RWPE2 (cell line): Measurements from ENCODE around the gene TOPBP1.
"Not testable (repeated sequence)": the region's sequence is repeated elsewhere in the genome, so short reads cannot be mapped to it uniquely, and the experiment has no call there.

Experiments
- ATAC-seq: fragments of 200-7000 bp; cut with Tn5 transposase; 3 replicates; pipeline ENCODE4 v1.9.1; 2021; ENCODE audit warnings: low read depth
- DNase-seq: peaks from one replicate; pipeline ENCODE4 v3.0.0-alpha.2; 2020; ENCODE audit warnings: low spot score
- H3K27ac ChIP-seq: fragments of 450-650 bp; 2 replicates; pipeline ENCODE4 v1.5.1; 2017; ENCODE audit warnings: mild to moderate bottlenecking; ENCODE audit not compliant: poor library complexity, severe bottlenecking
- H3K27me3 ChIP-seq: fragments of 250-450 bp; sonication (Bioruptor Pico); 2 replicates; pipeline ENCODE4 v1.5.1; 2021; ENCODE audit warnings: mild to moderate bottlenecking, moderate library complexity; ENCODE audit not compliant: insufficient read depth, poor library complexity, severe bottlenecking
- H3K36me3 ChIP-seq: fragments of 250-450 bp; sonication (Bioruptor Pico); 2 replicates; pipeline ENCODE4 v1.5.1; 2020; ENCODE audit warnings: low read depth, mild to moderate bottlenecking, moderate library complexity
- H3K4me1 ChIP-seq: fragments of 250-450 bp; sonication (Bioruptor Pico); 2 replicates; pipeline ENCODE4 v1.5.1; 2021; ENCODE audit warnings: mild to moderate bottlenecking, moderate library complexity; ENCODE audit not compliant: insufficient read depth, poor library complexity, severe bottlenecking
- H3K4me3 ChIP-seq: fragments of 250-450 bp; sonication (Bioruptor Pico); 2 replicates; pipeline ENCODE4 v1.5.1; 2021; ENCODE audit warnings: mild to moderate bottlenecking, moderate library complexity; ENCODE audit not compliant: severe bottlenecking
- H3K9me3 ChIP-seq: fragments of 250-450 bp; sonication (Bioruptor Pico); 2 replicates; pipeline ENCODE4 v1.5.1; 2021; ENCODE audit warnings: mild to moderate bottlenecking, moderate library complexity; ENCODE audit not compliant: severe bottlenecking
- CTCF ChIP-seq: fragments of 450-650 bp; IDR thresholded peaks from one replicate; pipeline ENCODE4 v1.5.1; 2017; ENCODE audit warnings: mild to moderate bottlenecking, moderate library complexity; ENCODE audit not compliant: poor library complexity, severe bottlenecking

TOPBP1 gene

GRCh38 chr3:133562376-133562775 lies 99.4 kb downstream of the TOPBP1 start:
- no peak overlapping the region for H3K4me3 ChIP-seq
- ATAC-seq, result no peak
- H3K36me3 ChIP-seq, result no peaks in the 10 kb centered on the region
- H3K27me3 ChIP-seq, result no peaks in the 10 kb centered on the region
- no peaks in the 10 kb centered on the region for H3K4me1 ChIP-seq
- no peak overlapping the region for H3K27ac ChIP-seq
- no peak for TF ChIP-seq CTCF
- H3K9me3 ChIP-seq, result no peaks in the 10 kb centered on the region
- DNase-seq, result no peak

GRCh38 chr3:133561679-133562078 lies 100.1 kb downstream of the TOPBP1 start:
- TF ChIP-seq CTCF, result no peak
- no peak for ATAC-seq
- no peak for DNase-seq
- Histone ChIP-seq H3K36me3 (no peaks in the 10 kb centered on the region), H3K4me3 (no peak overlapping the region), H3K27ac (no peak overlapping the region), H3K9me3 (no peaks in the 10 kb centered on the region), H3K4me1 (no peaks in the 10 kb centered on the region), H3K27me3 (no peaks in the 10 kb centered on the region)

GRCh38 chr3:133551589-133551988 lies 110.2 kb downstream of the TOPBP1 start:
- DNase-seq, H3K27me3 ChIP-seq, H3K4me3 ChIP-seq, H3K9me3 ChIP-seq, ATAC-seq, H3K27ac ChIP-seq, H3K36me3 ChIP-seq: not testable (repeated sequence)
- H3K4me1 ChIP-seq, result peaks cover 10% of the 10 kb centered on the region
